Activated naive CD8-positive, alpha-beta T cell (primary cell): ENCODE data around the gene LRP1B.

Experiments used
- H3K27ac Mint-ChIP-seq: one replicate; pipeline ENCODE4 v1.8.0; 2021; ENCODE audit warnings: mixed read lengths
- H3K27me3 Mint-ChIP-seq: one replicate; pipeline ENCODE4 v1.8.0; 2021; ENCODE audit warnings: mixed read lengths
- H3K36me3 Mint-ChIP-seq: one replicate; pipeline ENCODE4 v1.8.0; 2021; ENCODE audit warnings: mixed read lengths
- H3K4me1 Mint-ChIP-seq: one replicate; pipeline ENCODE4 v1.8.0; 2021; ENCODE audit warnings: low read depth, mixed read lengths
- H3K4me3 Mint-ChIP-seq: one replicate; pipeline ENCODE4 v1.8.0; 2021; ENCODE audit warnings: mild to moderate bottlenecking, mixed read lengths
- H3K9me3 Mint-ChIP-seq: one replicate; pipeline ENCODE4 v1.8.0; 2021; ENCODE audit warnings: low read depth, mixed read lengths

LRP1B gene

GRCh38 chr2:141380008-141380979, 750.5 kb downstream of the LRP1B start:
- H3K9me3 Mint-ChIP-seq = peaks cover 16% of the 10 kb centered on the region
- no peaks in the 10 kb centered on the region for H3K27me3 Mint-ChIP-seq
- no peak overlapping the region for H3K27ac Mint-ChIP-seq
- H3K4me1 Mint-ChIP-seq = no peaks in the 10 kb centered on the region
- no peaks in the 10 kb centered on the region for H3K36me3 Mint-ChIP-seq
- no peak overlapping the region for H3K4me3 Mint-ChIP-seq

GRCh38 chr2:141364821-141365220, 766.0 kb downstream of the LRP1B start:
- no peak overlapping the region for H3K4me3 Mint-ChIP-seq
- H3K4me1 Mint-ChIP-seq = no peaks in the 10 kb centered on the region
- no peak overlapping the region for H3K27ac Mint-ChIP-seq
- H3K36me3 Mint-ChIP-seq = no peaks in the 10 kb centered on the region
- no peaks in the 10 kb centered on the region for H3K27me3 Mint-ChIP-seq
- H3K9me3 Mint-ChIP-seq = peaks cover 3% of the 10 kb centered on the region

GRCh38 chr2:141362311-141362710, 768.5 kb downstream of the LRP1B start:
- no peak overlapping the region for H3K27ac Mint-ChIP-seq
- H3K9me3 Mint-ChIP-seq = no peaks in the 10 kb centered on the region
- no peak overlapping the region for H3K4me3 Mint-ChIP-seq
- no peaks in the 10 kb centered on the region for H3K27me3 Mint-ChIP-seq
- no peaks in the 10 kb centered on the region for H3K36me3 Mint-ChIP-seq
- no peaks in the 10 kb centered on the region for H3K4me1 Mint-ChIP-seq

- Mint-ChIP-seq H3K27me3 (no peaks in the 10 kb centered on the region), H3K36me3 (no peaks in the 10 kb centered on the region), H3K4me1 (no peaks in the 10 kb centered on the region), H3K4me3 (no peak overlapping the region), H3K27ac (no peak overlapping the region), H3K9me3 (peaks cover 23% of the 10 kb centered on the region)
Observed at GRCh38 chr2:141348481-141348880, 782.3 kb downstream of the LRP1B start.

DNA sequence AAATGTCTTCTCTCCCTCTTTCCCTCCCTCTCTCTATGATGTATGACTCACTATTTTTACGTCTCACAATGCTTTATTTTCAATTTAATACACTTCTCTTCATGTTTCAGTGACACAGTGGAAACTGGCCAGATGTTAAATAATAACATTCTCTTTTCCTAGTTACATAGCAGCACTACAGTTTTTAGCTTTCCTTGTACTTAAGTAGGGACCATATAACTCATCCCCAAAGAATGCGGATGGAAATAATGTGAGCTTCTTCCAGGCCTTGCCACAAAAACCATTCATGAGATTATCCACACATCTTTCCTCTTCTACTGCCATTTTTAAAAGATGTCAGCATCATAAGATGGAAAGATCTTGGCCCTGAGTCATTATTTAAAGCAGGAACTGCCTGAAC, 789.4 kb downstream of the LRP1B start:
- Mint-ChIP-seq H3K9me3 (peaks cover 16% of the 10 kb centered on the region), H3K27me3 (no peaks in the 10 kb centered on the region), H3K4me1 (no peaks in the 10 kb centered on the region)

GRCh38 chr2:141331127-141331526, 799.7 kb downstream of the LRP1B start:
- no peaks in the 10 kb centered on the region for H3K27me3 Mint-ChIP-seq

More for the DNA sequence above, 789.4 kb downstream of the LRP1B start:
- no peaks in the 10 kb centered on the region for H3K36me3 Mint-ChIP-seq
- no peak overlapping the region for H3K27ac Mint-ChIP-seq
- no peak overlapping the region for H3K4me3 Mint-ChIP-seq

DNA sequence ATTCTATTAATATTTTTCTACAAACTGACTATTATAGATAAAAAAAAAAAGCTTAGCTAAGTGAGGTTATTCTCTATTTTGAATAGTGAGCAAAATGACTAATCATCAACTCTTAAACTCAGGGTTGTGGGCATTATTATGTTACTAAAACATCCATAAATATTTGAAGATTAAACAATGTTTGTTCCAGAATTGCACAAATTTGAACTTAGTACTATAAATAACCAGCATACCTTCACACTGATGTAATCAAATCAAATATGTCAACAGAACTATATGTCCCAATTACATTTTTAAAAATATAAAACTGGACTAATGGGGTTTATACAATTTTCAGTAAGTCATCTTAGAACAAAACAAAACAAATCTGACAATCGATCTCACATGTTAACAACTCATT, 800.9 kb downstream of the LRP1B start:
- H3K4me3 Mint-ChIP-seq = no peak overlapping the region
- H3K27me3 Mint-ChIP-seq = no peaks in the 10 kb centered on the region
- no peaks in the 10 kb centered on the region for H3K36me3 Mint-ChIP-seq
- H3K4me1 Mint-ChIP-seq = no peaks in the 10 kb centered on the region
- peaks cover 9% of the 10 kb centered on the region for H3K9me3 Mint-ChIP-seq
- H3K27ac Mint-ChIP-seq = no peak overlapping the region

More at GRCh38 chr2:141331127-141331526, 799.7 kb downstream of the LRP1B start:
- no peak overlapping the region for H3K4me3 Mint-ChIP-seq
- H3K9me3 Mint-ChIP-seq = peaks cover 5% of the 10 kb centered on the region
- no peaks in the 10 kb centered on the region for H3K36me3 Mint-ChIP-seq
- H3K27ac Mint-ChIP-seq = no peak overlapping the region
- no peaks in the 10 kb centered on the region for H3K4me1 Mint-ChIP-seq

DNA sequence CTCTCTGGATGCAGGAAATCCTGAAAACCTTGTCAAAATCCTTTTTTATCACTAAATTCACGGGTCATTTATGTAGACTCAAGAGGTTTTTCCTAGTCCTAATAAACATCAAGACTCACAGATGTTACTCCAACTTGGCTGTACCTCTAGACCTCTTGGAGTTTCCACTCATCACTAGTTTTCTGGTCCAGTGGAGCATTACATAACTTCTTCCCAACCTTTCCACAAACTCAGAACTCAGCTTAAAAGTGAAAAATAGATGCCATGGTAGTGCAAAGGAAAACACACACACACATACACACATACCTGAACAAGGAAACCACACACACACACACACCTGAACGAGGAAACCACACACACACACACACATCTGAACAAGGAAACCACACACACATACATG, 807.2 kb downstream of the LRP1B start:
- Mint-ChIP-seq H3K27ac (no peak overlapping the region), H3K4me1 (no peaks in the 10 kb centered on the region), H3K36me3 (no peaks in the 10 kb centered on the region), H3K27me3 (no peaks in the 10 kb centered on the region), H3K9me3 (peaks cover 14% of the 10 kb centered on the region), H3K4me3 (no peak overlapping the region)

DNA sequence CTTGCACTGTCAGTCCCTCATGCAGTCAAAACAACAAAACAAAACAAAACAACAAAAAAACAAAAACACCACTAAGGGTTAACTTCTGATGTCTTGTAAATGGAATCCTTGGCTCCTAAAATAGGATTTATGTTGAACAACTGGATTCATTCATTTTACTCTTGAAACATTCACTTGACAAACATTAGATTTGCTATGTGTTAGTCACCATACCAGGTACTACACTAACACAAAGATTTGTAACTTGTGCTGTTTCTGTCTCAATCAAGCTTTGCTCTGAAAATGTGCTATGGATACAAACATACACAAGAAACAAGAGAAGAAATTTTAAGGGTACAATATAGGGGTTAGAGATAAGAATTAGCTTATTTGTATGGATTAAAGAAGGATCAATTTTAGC, 812.8 kb downstream of the LRP1B start:
- H3K27me3 Mint-ChIP-seq = no peaks in the 10 kb centered on the region
- no peaks in the 10 kb centered on the region for H3K36me3 Mint-ChIP-seq
- H3K27ac Mint-ChIP-seq = no peak overlapping the region
- H3K9me3 Mint-ChIP-seq = peaks cover 13% of the 10 kb centered on the region
- H3K4me1 Mint-ChIP-seq = no peaks in the 10 kb centered on the region
- no peak overlapping the region for H3K4me3 Mint-ChIP-seq

DNA sequence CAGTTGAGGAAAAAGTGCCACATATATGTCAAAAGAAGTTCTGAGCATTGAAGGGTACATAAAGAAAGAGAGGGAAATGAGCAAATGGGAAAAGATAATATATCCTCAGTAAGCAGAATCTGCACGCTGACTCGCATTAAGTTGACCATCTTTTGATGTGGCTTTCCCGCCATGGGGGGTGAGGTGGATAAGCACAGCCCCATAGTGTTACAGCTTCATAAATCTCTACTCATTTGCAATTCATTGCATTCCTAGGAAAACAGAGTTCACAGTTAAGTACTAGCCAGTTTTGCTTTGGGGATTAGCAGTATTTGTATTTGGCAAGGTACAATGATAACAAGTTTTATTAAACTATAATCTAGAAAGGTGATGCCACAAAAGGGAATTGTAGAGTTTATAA, 814.2 kb downstream of the LRP1B start:
- Mint-ChIP-seq H3K4me1 (no peaks in the 10 kb centered on the region), H3K27me3 (no peaks in the 10 kb centered on the region), H3K4me3 (no peak overlapping the region), H3K36me3 (no peaks in the 10 kb centered on the region), H3K27ac (no peak overlapping the region), H3K9me3 (peaks cover 13% of the 10 kb centered on the region)

DNA sequence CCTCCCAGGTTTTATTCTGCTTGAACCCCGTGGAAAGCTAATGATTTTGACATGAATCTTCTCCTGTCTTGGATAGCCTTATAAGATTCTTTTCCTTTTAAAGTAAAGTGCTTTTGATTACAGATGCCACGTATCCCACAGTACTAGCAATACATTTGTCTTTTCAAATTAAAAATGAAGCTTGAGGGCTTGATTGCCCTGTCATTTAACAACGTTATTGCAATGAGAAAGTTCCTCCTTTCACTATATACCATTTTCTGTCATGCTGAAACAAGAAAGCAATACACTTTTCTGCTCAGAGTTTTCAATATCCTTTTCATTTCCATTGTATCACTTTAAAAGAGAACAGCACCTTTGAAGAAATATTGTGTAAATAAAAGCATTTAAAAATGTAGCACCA, 814.7 kb downstream of the LRP1B start:
- H3K9me3 Mint-ChIP-seq = peaks cover 13% of the 10 kb centered on the region
- H3K4me1 Mint-ChIP-seq = no peaks in the 10 kb centered on the region
- H3K27ac Mint-ChIP-seq = no peak overlapping the region
- no peaks in the 10 kb centered on the region for H3K36me3 Mint-ChIP-seq
- H3K4me3 Mint-ChIP-seq = no peak overlapping the region
- H3K27me3 Mint-ChIP-seq = no peaks in the 10 kb centered on the region

GRCh38 chr2:141313972-141314371, 816.8 kb downstream of the LRP1B start:
- no peaks in the 10 kb centered on the region for H3K4me1 Mint-ChIP-seq
- H3K4me3 Mint-ChIP-seq = no peak overlapping the region
- peaks cover 16% of the 10 kb centered on the region for H3K9me3 Mint-ChIP-seq
- H3K27me3 Mint-ChIP-seq = no peaks in the 10 kb centered on the region
- no peaks in the 10 kb centered on the region for H3K36me3 Mint-ChIP-seq
- no peak overlapping the region for H3K27ac Mint-ChIP-seq

- no peak overlapping the region for H3K27ac Mint-ChIP-seq
- H3K4me3 Mint-ChIP-seq = no peak overlapping the region
- no peaks in the 10 kb centered on the region for H3K36me3 Mint-ChIP-seq
- H3K4me1 Mint-ChIP-seq = no peaks in the 10 kb centered on the region
- H3K27me3 Mint-ChIP-seq = no peaks in the 10 kb centered on the region
- peaks cover 12% of the 10 kb centered on the region for H3K9me3 Mint-ChIP-seq
Observed at GRCh38 chr2:141311430-141311829, 819.4 kb downstream of the LRP1B start.

DNA sequence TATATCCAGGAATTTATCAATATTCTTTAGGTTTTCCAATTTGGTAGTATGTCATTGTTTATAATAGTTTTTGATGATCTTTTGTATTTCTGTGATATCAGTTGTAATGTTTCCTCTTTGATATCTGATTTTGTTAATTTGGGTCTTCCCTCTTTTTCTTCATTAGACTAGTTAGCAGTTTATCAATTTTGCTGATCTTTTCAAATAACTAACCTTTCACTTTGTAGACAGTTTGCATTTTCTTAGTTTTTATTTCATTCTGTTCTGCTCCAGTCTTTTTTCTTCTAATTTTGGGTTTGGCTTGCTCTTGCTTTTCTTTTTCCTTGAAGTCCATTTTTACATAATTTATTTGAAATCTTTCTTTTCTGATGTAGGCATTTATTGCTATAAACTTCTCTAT, 824.4 kb downstream of the LRP1B start:
- no peak overlapping the region for H3K4me3 Mint-ChIP-seq
- H3K36me3 Mint-ChIP-seq = no peaks in the 10 kb centered on the region

DNA sequence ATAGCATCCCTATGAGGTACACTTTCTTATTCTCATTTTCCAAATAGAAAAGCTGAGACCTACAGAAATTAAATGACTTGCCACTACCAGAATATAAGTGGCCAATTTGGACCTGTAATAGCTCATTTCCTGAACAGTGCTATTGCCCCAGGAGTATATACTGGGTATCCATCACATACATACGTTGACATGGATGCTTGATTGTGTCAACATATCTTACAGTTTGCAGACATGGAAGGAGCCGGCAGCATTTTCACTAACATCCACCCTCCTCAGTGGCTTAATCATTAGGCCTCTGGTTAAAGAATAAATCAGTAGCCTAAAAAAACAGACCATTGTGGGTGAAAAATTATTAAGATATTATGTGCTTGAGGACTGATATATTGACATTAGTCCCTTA, 829.3 kb downstream of the LRP1B start:
- H3K27ac Mint-ChIP-seq = no peak overlapping the region
- H3K9me3 Mint-ChIP-seq = no peaks in the 10 kb centered on the region
- H3K36me3 Mint-ChIP-seq = no peaks in the 10 kb centered on the region
- H3K27me3 Mint-ChIP-seq = no peaks in the 10 kb centered on the region
- no peaks in the 10 kb centered on the region for H3K4me1 Mint-ChIP-seq
- no peak overlapping the region for H3K4me3 Mint-ChIP-seq

More for the DNA sequence above, 824.4 kb downstream of the LRP1B start:
- no peaks in the 10 kb centered on the region for H3K27me3 Mint-ChIP-seq
- peaks cover 8% of the 10 kb centered on the region for H3K9me3 Mint-ChIP-seq
- H3K27ac Mint-ChIP-seq = no peak overlapping the region
- no peaks in the 10 kb centered on the region for H3K4me1 Mint-ChIP-seq

DNA sequence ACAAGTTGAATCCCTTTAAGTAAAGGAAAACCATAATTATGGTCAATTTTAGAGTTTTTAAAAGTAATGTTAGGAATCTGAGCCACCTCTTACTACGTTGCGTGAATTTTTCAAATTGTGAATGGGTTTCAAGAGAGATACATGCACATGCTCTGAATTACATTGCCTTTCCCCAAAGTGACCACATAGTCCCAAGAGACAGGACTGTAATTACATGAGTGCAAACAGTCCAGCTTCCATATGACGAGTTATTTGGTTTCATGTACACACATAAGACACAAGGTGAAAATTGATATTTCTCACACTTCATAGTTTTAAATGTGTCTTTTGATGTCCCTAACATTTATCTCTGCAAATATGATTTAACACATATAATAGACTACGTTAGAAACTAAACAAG, 850.8 kb downstream of the LRP1B start:
- H3K36me3 Mint-ChIP-seq = no peaks in the 10 kb centered on the region
- H3K4me3 Mint-ChIP-seq = no peak overlapping the region
- H3K27me3 Mint-ChIP-seq = no peaks in the 10 kb centered on the region
- H3K27ac Mint-ChIP-seq = no peak overlapping the region
- no peaks in the 10 kb centered on the region for H3K4me1 Mint-ChIP-seq
- peaks cover 8% of the 10 kb centered on the region for H3K9me3 Mint-ChIP-seq
